Nephron (organoid): ENCODE measurements around the gene DLG4.

Source experiments
- H3K27ac Mint-ChIP-seq, 3 experiments: 2 replicates each; pipeline ENCODE4 v1.8.0; 2020; ENCODE audit warnings: mixed read lengths in 3 of 3, mild to moderate bottlenecking in 2 of 3, moderate library complexity in 1 of 3
- H3K27me3 Mint-ChIP-seq: 2 replicates; pipeline ENCODE4 v1.8.0; 2021; ENCODE audit warnings: low read depth, mild to moderate bottlenecking, moderate library complexity, mixed read lengths
- H3K36me3 Mint-ChIP-seq: 2 replicates; pipeline ENCODE4 v1.8.0; 2020; ENCODE audit warnings: low read depth, mixed read lengths
- H3K4me1 Mint-ChIP-seq: 2 replicates; pipeline ENCODE4 v1.8.0; 2020; ENCODE audit warnings: mixed read lengths
- H3K4me3 Mint-ChIP-seq, 3 experiments: 2 replicates each; pipeline ENCODE4 v1.8.0; 2020; ENCODE audit warnings: mild to moderate bottlenecking in 3 of 3, mixed read lengths in 3 of 3, moderate library complexity in 2 of 3
- H3K9me3 Mint-ChIP-seq: 2 replicates; pipeline ENCODE4 v1.8.0; 2020; ENCODE audit warnings: mixed read lengths
- TF ChIP-seq, protein P1 (sequence below), 3 experiments: fragments of 200-600 bp; sonication (generic); IDR thresholded peaks; one replicate each; pipeline ENCODE4 v1.5.0; 2021; ENCODE audit warnings: antibody characterized with exemption in 3 of 3; ENCODE audit not compliant: unreplicated experiment in 3 of 3

The DLG4 gene

DNA sequence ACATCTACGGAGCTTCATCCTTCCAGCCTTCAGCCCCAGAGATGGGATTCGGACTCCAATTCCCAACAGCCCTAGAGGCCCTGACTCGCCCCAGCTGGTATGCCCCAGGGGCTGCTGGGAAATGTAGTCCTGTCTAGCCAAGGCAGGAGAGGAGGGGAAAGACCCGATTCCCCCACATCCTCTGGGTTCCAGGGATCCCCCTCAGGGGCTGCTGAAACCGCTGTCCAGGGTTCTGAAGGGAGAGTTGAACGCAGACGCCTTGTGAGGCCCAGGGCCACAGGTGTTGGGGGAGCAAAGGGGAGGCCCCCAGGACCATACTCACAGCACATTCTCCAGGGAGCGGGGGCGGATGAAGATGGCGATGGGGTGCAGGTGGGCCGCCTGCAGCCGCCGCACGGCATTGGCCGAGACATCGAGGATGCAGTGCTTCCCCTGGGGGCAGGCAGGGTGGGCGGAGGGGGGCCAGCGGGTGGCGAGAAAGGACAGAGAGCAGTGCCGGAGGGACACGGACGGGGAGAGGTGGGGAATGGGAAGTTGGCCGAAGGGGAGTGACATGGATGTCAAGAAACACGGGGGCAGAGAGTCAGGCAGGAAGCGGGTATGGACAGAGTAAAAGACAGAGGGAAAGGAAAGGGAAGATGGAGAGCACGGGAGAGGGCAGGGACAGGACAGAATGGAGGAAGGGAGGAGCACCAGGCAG lies 27.9 kb downstream of the DLG4 start:
- H3K27ac Mint-ChIP-seq: peak overlapping the region in 2 of 3 experiments; percentile 54 to 61
- no peaks in the 10 kb centered on the region for H3K9me3 Mint-ChIP-seq
- no peaks in the 10 kb centered on the region for H3K27me3 Mint-ChIP-seq
- peaks cover 61% of the 10 kb centered on the region for H3K36me3 Mint-ChIP-seq
- no peak overlapping the region for H3K4me3 Mint-ChIP-seq
- TF ChIP-seq, protein P1, sequence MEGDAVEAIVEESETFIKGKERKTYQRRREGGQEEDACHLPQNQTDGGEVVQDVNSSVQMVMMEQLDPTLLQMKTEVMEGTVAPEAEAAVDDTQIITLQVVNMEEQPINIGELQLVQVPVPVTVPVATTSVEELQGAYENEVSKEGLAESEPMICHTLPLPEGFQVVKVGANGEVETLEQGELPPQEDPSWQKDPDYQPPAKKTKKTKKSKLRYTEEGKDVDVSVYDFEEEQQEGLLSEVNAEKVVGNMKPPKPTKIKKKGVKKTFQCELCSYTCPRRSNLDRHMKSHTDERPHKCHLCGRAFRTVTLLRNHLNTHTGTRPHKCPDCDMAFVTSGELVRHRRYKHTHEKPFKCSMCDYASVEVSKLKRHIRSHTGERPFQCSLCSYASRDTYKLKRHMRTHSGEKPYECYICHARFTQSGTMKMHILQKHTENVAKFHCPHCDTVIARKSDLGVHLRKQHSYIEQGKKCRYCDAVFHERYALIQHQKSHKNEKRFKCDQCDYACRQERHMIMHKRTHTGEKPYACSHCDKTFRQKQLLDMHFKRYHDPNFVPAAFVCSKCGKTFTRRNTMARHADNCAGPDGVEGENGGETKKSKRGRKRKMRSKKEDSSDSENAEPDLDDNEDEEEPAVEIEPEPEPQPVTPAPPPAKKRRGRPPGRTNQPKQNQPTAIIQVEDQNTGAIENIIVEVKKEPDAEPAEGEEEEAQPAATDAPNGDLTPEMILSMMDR (IDR thresholded peaks at IDR 0.05; ENCODE audit: unreplicated experiment in 3 of 3): no peak
- H3K4me1 Mint-ChIP-seq: no peaks in the 10 kb centered on the region

DNA sequence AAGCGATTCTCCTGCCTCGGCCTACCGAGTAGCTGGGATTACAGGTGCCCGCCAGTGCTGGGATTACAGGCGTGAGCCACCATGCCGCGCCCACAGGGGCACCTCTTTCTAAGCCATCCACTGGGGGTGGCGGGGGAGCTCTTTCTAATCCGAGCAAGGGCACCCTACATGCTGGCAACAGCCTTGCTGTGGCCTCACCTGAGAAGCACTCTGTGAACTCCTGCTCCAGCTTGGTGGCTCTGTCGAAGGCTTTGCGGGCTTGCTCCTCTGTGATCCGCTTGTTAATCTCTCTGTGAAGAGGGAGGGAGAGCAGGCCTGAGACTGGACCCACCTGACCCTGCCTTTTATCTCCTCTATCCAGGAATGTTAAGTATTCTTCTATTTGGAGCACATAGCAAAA lies 28.6 kb downstream of the DLG4 start:
- H3K36me3 Mint-ChIP-seq: peaks cover 57% of the 10 kb centered on the region
- H3K4me1 Mint-ChIP-seq: no peaks in the 10 kb centered on the region
- TF ChIP-seq, protein P1 (IDR thresholded peaks at IDR 0.05; ENCODE audit: unreplicated experiment in 3 of 3): no peak
- no peaks in the 10 kb centered on the region for H3K9me3 Mint-ChIP-seq
- no peak overlapping the region for H3K27ac Mint-ChIP-seq
- H3K27me3 Mint-ChIP-seq: no peaks in the 10 kb centered on the region
- H3K4me3 Mint-ChIP-seq: no peak overlapping the region

DNA sequence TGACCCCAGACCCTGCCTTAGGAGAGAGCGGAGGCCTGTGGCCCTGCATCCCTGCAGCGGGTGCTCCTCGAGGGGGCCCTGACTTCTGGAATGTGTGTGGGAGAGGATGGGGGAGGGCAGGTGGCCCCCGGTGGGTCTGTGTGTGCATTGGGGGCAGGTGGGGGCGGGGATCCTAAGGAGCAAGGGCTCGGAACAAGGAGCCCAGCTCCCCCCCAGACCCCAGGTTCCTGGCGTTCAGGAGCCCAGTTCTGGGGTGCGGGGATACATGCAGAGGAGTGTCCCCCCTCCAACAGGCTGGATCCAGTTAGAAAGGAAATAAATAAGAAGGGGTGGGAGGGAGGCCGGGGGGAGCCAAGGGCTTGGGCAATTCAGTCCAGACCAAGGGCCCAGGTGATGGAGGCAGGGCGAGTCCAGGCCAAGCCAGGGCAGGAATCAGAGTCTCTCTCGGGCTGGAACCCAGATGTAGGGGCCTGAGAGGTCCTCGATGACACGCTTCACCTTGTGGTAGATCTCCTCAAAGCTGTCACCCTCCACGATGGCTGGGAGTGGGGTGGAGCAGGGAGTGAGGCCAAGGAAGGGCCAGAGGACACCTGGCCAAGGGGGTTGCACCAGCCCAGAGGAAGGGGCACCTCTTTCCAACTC lies 29.2 kb downstream of the DLG4 start:
- no peaks in the 10 kb centered on the region for H3K9me3 Mint-ChIP-seq
- H3K36me3 Mint-ChIP-seq: peaks cover 51% of the 10 kb centered on the region
- H3K27me3 Mint-ChIP-seq: no peaks in the 10 kb centered on the region
- no peak overlapping the region for H3K4me3 Mint-ChIP-seq
- TF ChIP-seq, protein P1 (IDR thresholded peaks at IDR 0.05; ENCODE audit: unreplicated experiment in 3 of 3): no peak
- no peaks in the 10 kb centered on the region for H3K4me1 Mint-ChIP-seq
- H3K27ac Mint-ChIP-seq: no peak overlapping the region

DNA sequence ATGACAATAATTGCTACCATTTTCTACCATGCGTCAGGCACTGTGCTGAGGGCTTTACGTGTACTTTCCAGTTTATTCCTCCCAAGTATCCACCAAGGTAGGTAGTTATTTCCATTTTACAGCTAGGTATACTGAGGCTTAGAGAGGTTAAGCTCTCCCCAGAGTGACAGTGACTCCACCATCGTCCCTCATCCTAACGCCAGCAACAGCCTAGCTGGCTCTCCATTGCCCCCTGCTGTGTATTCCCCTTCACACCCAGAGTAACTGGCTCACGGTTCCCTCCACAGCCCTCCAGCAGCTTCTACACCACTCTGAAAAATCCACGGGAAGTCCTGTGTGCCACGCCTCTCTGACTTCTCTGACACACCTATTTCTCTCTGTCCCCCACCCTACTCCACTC lies 33.4 kb downstream of the DLG4 start:
- Mint-ChIP-seq H3K4me3 (no peak overlapping the region), H3K36me3 (peaks cover 22% of the 10 kb centered on the region), H3K27me3 (no peaks in the 10 kb centered on the region), H3K9me3 (no peaks in the 10 kb centered on the region), H3K27ac (no peak overlapping the region), H3K4me1 (no peaks in the 10 kb centered on the region)
- TF ChIP-seq, protein P1 (IDR thresholded peaks at IDR 0.05; ENCODE audit: unreplicated experiment in 3 of 3): no peak

DNA sequence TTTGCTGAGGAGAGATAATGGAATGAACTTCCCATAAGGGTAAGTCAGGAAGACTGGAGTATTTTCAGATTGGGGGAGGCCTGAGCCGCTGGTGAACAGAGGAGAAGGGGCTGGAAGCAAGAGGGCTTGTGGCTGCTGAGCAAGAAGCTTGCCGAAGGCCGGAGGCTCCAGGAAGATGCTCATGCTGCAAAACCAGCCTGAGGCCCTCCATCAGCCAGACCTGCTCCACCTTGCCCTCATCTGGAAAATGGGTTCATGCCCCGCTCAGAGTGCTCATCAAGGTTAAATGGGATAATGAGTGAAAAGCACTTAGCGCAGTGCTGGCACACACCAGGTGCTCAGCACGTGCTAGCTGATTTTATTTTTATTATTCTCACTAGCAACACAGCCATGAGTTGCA lies 35.0 kb downstream of the DLG4 start:
- Mint-ChIP-seq H3K27me3 (no peaks in the 10 kb centered on the region), H3K27ac (no peak overlapping the region), H3K4me3 (no peak overlapping the region), H3K9me3 (no peaks in the 10 kb centered on the region), H3K4me1 (no peaks in the 10 kb centered on the region), H3K36me3 (peaks cover 16% of the 10 kb centered on the region)
- TF ChIP-seq, protein P1 (IDR thresholded peaks at IDR 0.05; ENCODE audit: unreplicated experiment in 3 of 3): no peak

DNA sequence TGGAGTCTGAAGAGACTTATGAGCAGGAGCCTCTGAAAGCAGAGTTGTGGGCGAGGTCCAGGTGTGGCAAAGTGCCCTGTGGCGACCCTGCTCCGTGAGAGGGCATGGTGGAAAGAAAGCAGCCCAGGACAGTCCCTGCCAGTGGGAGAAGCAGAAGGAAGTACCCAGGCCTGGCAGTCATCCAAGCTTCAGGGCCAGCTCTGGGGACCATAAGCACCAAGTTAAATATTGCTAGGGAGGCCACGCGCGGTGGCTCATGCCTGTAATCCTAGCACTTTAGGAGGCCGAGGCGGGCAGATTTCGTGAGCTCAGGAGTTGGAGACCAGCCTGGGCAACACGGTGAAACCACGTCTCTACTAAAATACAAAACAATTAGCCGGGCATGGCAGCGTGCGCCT lies 35.5 kb downstream of the DLG4 start:
- TF ChIP-seq, protein P1 (IDR thresholded peaks at IDR 0.05; ENCODE audit: unreplicated experiment in 3 of 3): no peak
- H3K4me3 Mint-ChIP-seq: no peak overlapping the region
- peaks cover 12% of the 10 kb centered on the region for H3K36me3 Mint-ChIP-seq
- H3K4me1 Mint-ChIP-seq: no peaks in the 10 kb centered on the region
- no peak overlapping the region for H3K27ac Mint-ChIP-seq
- no peaks in the 10 kb centered on the region for H3K9me3 Mint-ChIP-seq
- H3K27me3 Mint-ChIP-seq: no peaks in the 10 kb centered on the region
